Chondrocyte (in vitro differentiated cells): ENCODE data around the gene CRYBB2. TPM values are rescaled to one million over a fixed set of nuclear protein-coding genes. Genes with fewer than 3 reads are reported as not detected.

ENCODE experiments used
- total RNA-seq: library from RNA; stranded (reverse); gene quantifications from 3 replicates; pipeline ENCODE4 v1.2.1, GENCODE V29; 2021

CRYBB2 gene
- total RNA-seq, 1 donor from 2014 or later: not detected

Other genes starting within 250 kb of the CRYBB2 start
- gene CRYBB3, start 19.8 kb upstream of the CRYBB2 start, total RNA-seq: not detected in 3 replicates